PC-3 (cell line): ENCODE data around the gene ZNF766.

Experiments used
- CTCF ChIP-seq: fragments of 300-600 bp; sonication (generic); conservative IDR thresholded peaks from 2 replicates; pipeline ENCODE4 v1.5.1; 2017; ENCODE audit warnings: antibody characterized with exemption, low read depth, mild to moderate bottlenecking, low read length
- EZH2 ChIP-seq: fragments of 300-600 bp; sonication (generic); IDR thresholded peaks from one replicate; pipeline ENCODE4 v1.6.1; 2017; ENCODE audit warnings: antibody characterized with exemption, mild to moderate bottlenecking, low read length; ENCODE audit not compliant: unreplicated experiment
- EZH2phosphoT487 ChIP-seq: fragments of 300-600 bp; sonication (generic); IDR thresholded peaks from 2 replicates; pipeline ENCODE4 v1.6.1; 2018; ENCODE audit warnings: mild to moderate bottlenecking, antibody characterized with exemption, low read length, borderline replicate concordance

GRCh38 chr19:52237197-52237596 lies 32.2 kb upstream of the ZNF766 start:
- TF ChIP-seq CTCF (no peak), EZH2 (no peak), EZH2phosphoT487 (no peak)
